ENCODE results near the gene TTC34. TPM values are rescaled to one million over a fixed set of nuclear protein-coding genes. Genes with fewer than 3 reads are reported as not detected.

TTC34 gene
- polyA plus RNA-seq, 3 donors: 0.03 to 1.00 TPM; not detected in 1

DNA sequence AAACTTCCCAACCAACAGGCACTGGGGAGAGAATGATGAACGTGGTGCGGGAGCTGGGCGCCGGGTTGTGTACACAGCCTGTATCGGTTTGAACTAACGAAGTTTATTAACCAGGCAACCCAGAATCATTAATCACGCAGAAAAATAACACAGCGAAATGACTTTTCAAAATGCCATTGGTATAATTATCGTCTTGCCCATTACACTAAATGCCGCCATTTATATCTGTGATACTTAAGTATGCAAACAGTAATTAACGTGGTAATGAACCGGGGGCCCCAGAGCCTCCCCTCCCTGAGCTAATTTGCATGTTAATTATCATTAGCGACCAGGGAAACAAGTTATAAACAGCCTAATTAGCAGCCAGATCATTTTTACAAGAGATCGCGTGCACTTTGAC is 5.1 kb upstream of the TTC34 start:
- Histone ChIP-seq H2AFZ (ENCODE audit: insufficient read depth, low read depth, low read length, poor library complexity, severe bottlenecking) (no peak overlapping the region), H3K9me3 (replicated peaks in 1 of 2; ENCODE audit: control insufficient read depth in 1 of 2, insufficient read depth in 1 of 2, low read length in 2 of 2) (no peaks in the 10 kb centered on the region), H4K20me1 (ENCODE audit: insufficient read depth, low read length) (no peaks in the 10 kb centered on the region), H3K27ac (ENCODE audit: low read depth in 1 of 2, low read length in 2 of 2) (no peak overlapping the region), H3K9ac (ENCODE audit: insufficient read depth, low read length, poor library complexity, severe bottlenecking) (no peak overlapping the region), H3K36me3 (replicated peaks in 1 of 2; ENCODE audit: control insufficient read depth in 1 of 2, insufficient read depth in 2 of 2, low read length in 2 of 2) (no peaks in the 10 kb centered on the region), H3K4me1 (ENCODE audit: control insufficient read depth in 1 of 2, insufficient read depth in 2 of 2, low read length in 2 of 2) (no peaks in the 10 kb centered on the region), H3K4me2 (replicated peaks; ENCODE audit: extremely low read depth, low read length, poor library complexity, severe bottlenecking) (no peak overlapping the region), H3K79me2 (ENCODE audit: insufficient read depth, low read length) (no peaks in the 10 kb centered on the region), H3K4me3 (replicated peaks in 1 of 3; ENCODE audit: low read depth in 2 of 3, low read length in 3 of 3) (no peak overlapping the region), H3K27me3 (ENCODE audit: control insufficient read depth in 2 of 2, insufficient read depth in 2 of 2, low read length in 2 of 2) (no peaks in the 10 kb centered on the region)
- DNase-seq: no peak
- intact Hi-C loops (cut with micrococcal nuclease): loop anchor here in 1 of 2 donors (10.0 kb wide), 1 partner anchor 392 kb away; the partner anchor contains the start of gene PEX10
- 74% methylated on average over 3 of the region's 15 CpGs for WGBS (ENCODE audit: insufficient coverage)
- no peak overlapping the region for H3K4me3 Mint-ChIP-seq
- H3K36me3 Mint-ChIP-seq: no peaks in the 10 kb centered on the region
- no peaks in the 10 kb centered on the region for H3K4me1 Mint-ChIP-seq
- TF ChIP-seq, protein P1, sequence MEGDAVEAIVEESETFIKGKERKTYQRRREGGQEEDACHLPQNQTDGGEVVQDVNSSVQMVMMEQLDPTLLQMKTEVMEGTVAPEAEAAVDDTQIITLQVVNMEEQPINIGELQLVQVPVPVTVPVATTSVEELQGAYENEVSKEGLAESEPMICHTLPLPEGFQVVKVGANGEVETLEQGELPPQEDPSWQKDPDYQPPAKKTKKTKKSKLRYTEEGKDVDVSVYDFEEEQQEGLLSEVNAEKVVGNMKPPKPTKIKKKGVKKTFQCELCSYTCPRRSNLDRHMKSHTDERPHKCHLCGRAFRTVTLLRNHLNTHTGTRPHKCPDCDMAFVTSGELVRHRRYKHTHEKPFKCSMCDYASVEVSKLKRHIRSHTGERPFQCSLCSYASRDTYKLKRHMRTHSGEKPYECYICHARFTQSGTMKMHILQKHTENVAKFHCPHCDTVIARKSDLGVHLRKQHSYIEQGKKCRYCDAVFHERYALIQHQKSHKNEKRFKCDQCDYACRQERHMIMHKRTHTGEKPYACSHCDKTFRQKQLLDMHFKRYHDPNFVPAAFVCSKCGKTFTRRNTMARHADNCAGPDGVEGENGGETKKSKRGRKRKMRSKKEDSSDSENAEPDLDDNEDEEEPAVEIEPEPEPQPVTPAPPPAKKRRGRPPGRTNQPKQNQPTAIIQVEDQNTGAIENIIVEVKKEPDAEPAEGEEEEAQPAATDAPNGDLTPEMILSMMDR (IDR thresholded peaks at IDR 0.05): no peak
- no peak overlapping the region for H3K27ac Mint-ChIP-seq
- peaks cover 0 to 6% (median 2%) of the 10 kb centered on the region in 3 donors for H3K27me3 Mint-ChIP-seq (ENCODE audit: low read depth in 3 of 3)
- H3K9me3 Mint-ChIP-seq: no peaks in the 10 kb centered on the region

DNA sequence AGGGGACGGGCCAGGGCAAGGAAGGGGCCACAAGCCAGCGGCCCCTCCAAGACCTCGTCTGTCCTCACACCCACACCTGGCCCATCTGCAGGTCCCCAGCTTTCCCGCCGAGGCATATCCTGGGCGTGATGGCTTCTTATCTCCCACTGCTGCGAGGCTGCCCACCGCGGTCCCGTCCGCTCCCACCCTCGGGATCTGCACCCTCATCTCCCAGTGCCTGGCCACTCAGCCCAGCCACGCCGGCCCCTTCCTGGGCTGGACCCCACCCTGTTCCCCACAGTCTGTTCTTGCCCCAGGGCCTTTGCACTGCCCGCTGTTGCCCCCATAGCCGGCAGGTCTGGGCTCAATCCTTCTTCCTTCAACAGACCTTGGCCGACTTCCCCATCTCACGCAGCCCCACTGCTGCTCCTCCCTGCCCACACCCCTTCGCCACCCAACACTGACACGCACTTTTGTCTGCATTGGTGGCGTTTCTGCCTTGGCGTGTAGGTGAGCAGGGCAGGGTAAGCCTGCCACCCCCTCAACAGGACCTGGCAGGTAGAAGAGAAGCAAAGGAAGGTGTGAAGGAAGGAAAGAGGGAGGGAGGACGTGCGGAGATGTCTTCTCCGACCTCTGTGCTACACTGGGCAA is 4.4 kb upstream of the TTC34 start:
- H3K9me3 ChIP-seq (replicated peaks in 1 of 2; ENCODE audit: control insufficient read depth in 1 of 2, insufficient read depth in 1 of 2, low read length in 2 of 2): no peaks in the 10 kb centered on the region
- peak overlapping the region in 1 of 2 donors; percentile 9 for H3K4me3 Mint-ChIP-seq
- H3K36me3 Mint-ChIP-seq: no peaks in the 10 kb centered on the region
- H3K4me2 ChIP-seq (replicated peaks; ENCODE audit: extremely low read depth, low read length, poor library complexity, severe bottlenecking): no peak overlapping the region
- H3K9ac ChIP-seq (ENCODE audit: insufficient read depth, low read length, poor library complexity, severe bottlenecking): no peak overlapping the region
- H3K27ac ChIP-seq (ENCODE audit: low read depth in 1 of 2, low read length in 2 of 2): no peak overlapping the region
- no peaks in the 10 kb centered on the region for H3K79me2 ChIP-seq (ENCODE audit: insufficient read depth, low read length)
- intact Hi-C loops (cut with micrococcal nuclease): loop anchor here in 1 of 2 donors (10.0 kb wide), 1 partner anchor 391 kb away; the partner anchor contains the start of gene PEX10
- H3K27me3 Mint-ChIP-seq (ENCODE audit: low read depth in 3 of 3): peaks cover 0 to 6% (median 2%) of the 10 kb centered on the region in 3 donors
- H2AFZ ChIP-seq (ENCODE audit: insufficient read depth, low read depth, low read length, poor library complexity, severe bottlenecking): no peak overlapping the region
- 91% methylated on average over 19 of the region's 25 CpGs for WGBS (ENCODE audit: insufficient coverage)
- H3K4me1 ChIP-seq (ENCODE audit: control insufficient read depth in 1 of 2, insufficient read depth in 2 of 2, low read length in 2 of 2): no peaks in the 10 kb centered on the region
- no peaks in the 10 kb centered on the region for H3K36me3 ChIP-seq (replicated peaks in 1 of 2; ENCODE audit: control insufficient read depth in 1 of 2, insufficient read depth in 2 of 2, low read length in 2 of 2)
- no peaks in the 10 kb centered on the region for H3K27me3 ChIP-seq (ENCODE audit: control insufficient read depth in 2 of 2, insufficient read depth in 2 of 2, low read length in 2 of 2)
- no peak overlapping the region for H3K4me3 ChIP-seq (replicated peaks in 1 of 3; ENCODE audit: low read depth in 2 of 3, low read length in 3 of 3)
- no peak for DNase-seq
- H4K20me1 ChIP-seq (ENCODE audit: insufficient read depth, low read length): no peaks in the 10 kb centered on the region
- no peaks in the 10 kb centered on the region for H3K9me3 Mint-ChIP-seq
- peak overlapping the region in 1 of 7 donors; percentile 72 for H3K27ac Mint-ChIP-seq
- peaks cover 3% of the 10 kb centered on the region for H3K4me1 Mint-ChIP-seq
- TF ChIP-seq, protein P1 (IDR thresholded peaks at IDR 0.05): no peak
